SU-DHL-6 (cell line): ENCODE measurements around the gene IL10RA.

Experiments used
- EZH2phosphoT487 ChIP-seq: fragments of 200-600 bp; sonication (generic), shearing (Covaris generic); conservative IDR thresholded peaks from 2 replicates; pipeline ENCODE4 v1.6.1; 2018; ENCODE audit warnings: mild to moderate bottlenecking, antibody characterized with exemption, low read length, moderate library complexity, mixed read lengths
- TF ChIP-seq, protein P1 (sequence below): fragments of 200-600 bp; sonication (generic); IDR thresholded peaks from one replicate; pipeline ENCODE4 v1.5.1; 2017; ENCODE audit warnings: antibody characterized with exemption, mild to moderate bottlenecking, low read length, moderate library complexity; ENCODE audit not compliant: insufficient read depth, poor library complexity, severe bottlenecking

DNA sequence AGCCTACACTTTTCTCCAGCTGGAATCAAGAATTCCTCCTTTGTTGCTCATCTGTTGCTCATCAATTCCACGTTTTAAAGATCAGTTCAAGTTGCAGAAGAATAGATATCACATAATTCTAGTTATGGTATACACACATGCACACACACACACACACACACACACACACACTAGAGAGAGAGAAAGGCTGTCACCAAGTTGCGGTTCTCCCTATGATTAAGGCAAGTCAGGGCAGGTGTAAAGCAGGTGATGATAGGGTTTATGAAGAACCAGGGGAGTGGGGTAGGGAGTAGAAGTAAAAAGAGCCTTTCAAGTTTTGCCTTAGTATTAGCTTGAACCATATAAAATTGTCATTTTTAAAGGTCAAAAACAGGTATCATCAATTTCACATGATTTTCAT, 59.0 kb downstream of the IL10RA start:
- TF ChIP-seq, protein P1, sequence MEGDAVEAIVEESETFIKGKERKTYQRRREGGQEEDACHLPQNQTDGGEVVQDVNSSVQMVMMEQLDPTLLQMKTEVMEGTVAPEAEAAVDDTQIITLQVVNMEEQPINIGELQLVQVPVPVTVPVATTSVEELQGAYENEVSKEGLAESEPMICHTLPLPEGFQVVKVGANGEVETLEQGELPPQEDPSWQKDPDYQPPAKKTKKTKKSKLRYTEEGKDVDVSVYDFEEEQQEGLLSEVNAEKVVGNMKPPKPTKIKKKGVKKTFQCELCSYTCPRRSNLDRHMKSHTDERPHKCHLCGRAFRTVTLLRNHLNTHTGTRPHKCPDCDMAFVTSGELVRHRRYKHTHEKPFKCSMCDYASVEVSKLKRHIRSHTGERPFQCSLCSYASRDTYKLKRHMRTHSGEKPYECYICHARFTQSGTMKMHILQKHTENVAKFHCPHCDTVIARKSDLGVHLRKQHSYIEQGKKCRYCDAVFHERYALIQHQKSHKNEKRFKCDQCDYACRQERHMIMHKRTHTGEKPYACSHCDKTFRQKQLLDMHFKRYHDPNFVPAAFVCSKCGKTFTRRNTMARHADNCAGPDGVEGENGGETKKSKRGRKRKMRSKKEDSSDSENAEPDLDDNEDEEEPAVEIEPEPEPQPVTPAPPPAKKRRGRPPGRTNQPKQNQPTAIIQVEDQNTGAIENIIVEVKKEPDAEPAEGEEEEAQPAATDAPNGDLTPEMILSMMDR: no peak
- TF ChIP-seq EZH2phosphoT487: no peak
